ENCODE measurements around the gene SAPCD2.

Gene SAPCD2

GRCh38 chr9:137025517-137025966 lies 44.8 kb downstream of the SAPCD2 start:
- Mint-ChIP-seq H3K4me3 (no peak overlapping the region), H3K9me3 (no peaks in the 10 kb centered on the region), H3K27me3 (no peaks in the 10 kb centered on the region), H3K27ac (peak overlapping the region; percentile 45), H3K4me1 (peaks cover 28% of the 10 kb centered on the region), H3K36me3 (no peaks in the 10 kb centered on the region)
- ATAC-seq (ENCODE audit: low read depth) (peak; percentile 66), DNase-seq (ENCODE audit: low spot score in 2 of 2) (peak in 1 of 2 donors; percentile 69)

GRCh38 chr9:137023583-137023991 lies 46.8 kb downstream of the SAPCD2 start:
- DNase-seq (ENCODE audit: low spot score in 2 of 2) (no peak), ATAC-seq (ENCODE audit: low read depth) (no peak)
- Mint-ChIP-seq H3K9me3 (no peaks in the 10 kb centered on the region), H3K27me3 (no peaks in the 10 kb centered on the region), H3K4me1 (peaks cover 15% of the 10 kb centered on the region), H3K27ac (no peak overlapping the region), H3K36me3 (peaks cover 1% of the 10 kb centered on the region), H3K4me3 (no peak overlapping the region)

- Mint-ChIP-seq H3K4me3 (no peak overlapping the region), H3K27ac (no peak overlapping the region), H3K36me3 (peaks cover 1% of the 10 kb centered on the region), H3K4me1 (peaks cover 15% of the 10 kb centered on the region), H3K27me3 (no peaks in the 10 kb centered on the region), H3K9me3 (no peaks in the 10 kb centered on the region)
- no peak for DNase-seq (ENCODE audit: low spot score in 2 of 2)
- no peak for ATAC-seq (ENCODE audit: low read depth)
Observed at GRCh38 chr9:137023157-137023556, 47.2 kb downstream of the SAPCD2 start.

- Mint-ChIP-seq H3K27ac (no peak overlapping the region), H3K4me1 (peaks cover 15% of the 10 kb centered on the region)
Observed at GRCh38 chr9:137022662-137023008, 47.7 kb downstream of the SAPCD2 start.

GRCh38 chr9:137021979-137022661 lies 48.2 kb downstream of the SAPCD2 start:
- Mint-ChIP-seq H3K4me3 (no peak overlapping the region), H3K27ac (no peak overlapping the region)

More at GRCh38 chr9:137022662-137023008, 47.7 kb downstream of the SAPCD2 start:
- ATAC-seq (ENCODE audit: low read depth), result no peak
- no peak overlapping the region for H3K4me3 Mint-ChIP-seq
- no peaks in the 10 kb centered on the region for H3K27me3 Mint-ChIP-seq
- no peaks in the 10 kb centered on the region for H3K9me3 Mint-ChIP-seq
- no peak for DNase-seq (ENCODE audit: low spot score in 2 of 2)
- peaks cover 4% of the 10 kb centered on the region for H3K36me3 Mint-ChIP-seq

GRCh38 chr9:137021568-137021978 lies 48.8 kb downstream of the SAPCD2 start:
- Mint-ChIP-seq H3K4me3 (no peak overlapping the region), H3K27me3 (no peaks in the 10 kb centered on the region), H3K9me3 (no peaks in the 10 kb centered on the region), H3K27ac (no peak overlapping the region), H3K36me3 (peaks cover 4% of the 10 kb centered on the region), H3K4me1 (peaks cover 9% of the 10 kb centered on the region)
- no peak for ATAC-seq (ENCODE audit: low read depth)
- no peak for DNase-seq (ENCODE audit: low spot score in 2 of 2)

More at GRCh38 chr9:137021979-137022661, 48.2 kb downstream of the SAPCD2 start:
- DNase-seq (ENCODE audit: low spot score in 2 of 2), result no peak
- no peaks in the 10 kb centered on the region for H3K9me3 Mint-ChIP-seq
- ATAC-seq (ENCODE audit: low read depth), result peak; percentile 36
- H3K27me3 Mint-ChIP-seq, result no peaks in the 10 kb centered on the region
- H3K36me3 Mint-ChIP-seq, result peaks cover 4% of the 10 kb centered on the region
- peaks cover 12% of the 10 kb centered on the region for H3K4me1 Mint-ChIP-seq

GRCh38 chr9:137020771-137021567 lies 49.4 kb downstream of the SAPCD2 start:
- H3K4me3 Mint-ChIP-seq, result no peak overlapping the region
- peaks cover 6% of the 10 kb centered on the region for H3K4me1 Mint-ChIP-seq
- peaks cover 4% of the 10 kb centered on the region for H3K36me3 Mint-ChIP-seq
- H3K27me3 Mint-ChIP-seq, result no peaks in the 10 kb centered on the region
- H3K27ac Mint-ChIP-seq, result no peak overlapping the region
- DNase-seq (ENCODE audit: low spot score in 2 of 2), result no peak
- no peak for ATAC-seq (ENCODE audit: low read depth)
- no peaks in the 10 kb centered on the region for H3K9me3 Mint-ChIP-seq

- DNase-seq (ENCODE audit: low spot score in 2 of 2) (no peak), ATAC-seq (ENCODE audit: low read depth) (no peak)
- Mint-ChIP-seq H3K9me3 (no peaks in the 10 kb centered on the region), H3K36me3 (peaks cover 4% of the 10 kb centered on the region), H3K27me3 (no peaks in the 10 kb centered on the region), H3K27ac (no peak overlapping the region), H3K4me3 (no peak overlapping the region), H3K4me1 (peaks cover 4% of the 10 kb centered on the region)
Observed at GRCh38 chr9:137019891-137020683, 50.3 kb downstream of the SAPCD2 start.

- H3K27ac Mint-ChIP-seq, result no peak overlapping the region
- ATAC-seq (ENCODE audit: low read depth) (no peak), DNase-seq (ENCODE audit: low spot score in 2 of 2) (no peak)
- H3K9me3 Mint-ChIP-seq, result no peaks in the 10 kb centered on the region
- H3K27me3 Mint-ChIP-seq, result no peaks in the 10 kb centered on the region
- no peak overlapping the region for H3K4me3 Mint-ChIP-seq
- peaks cover 4% of the 10 kb centered on the region for H3K36me3 Mint-ChIP-seq
- H3K4me1 Mint-ChIP-seq, result peaks cover 4% of the 10 kb centered on the region
Observed at GRCh38 chr9:137018761-137019559, 51.4 kb downstream of the SAPCD2 start.

GRCh38 chr9:137017791-137018497 lies 52.4 kb downstream of the SAPCD2 start:
- ATAC-seq (ENCODE audit: low read depth), result no peak

GRCh38 chr9:137017071-137017470 lies 53.3 kb downstream of the SAPCD2 start:
- H3K36me3 Mint-ChIP-seq, result peaks cover 4% of the 10 kb centered on the region
- no peak for ATAC-seq (ENCODE audit: low read depth)

More at GRCh38 chr9:137017791-137018497, 52.4 kb downstream of the SAPCD2 start:
- H3K4me3 Mint-ChIP-seq, result no peak overlapping the region
- H3K9me3 Mint-ChIP-seq, result no peaks in the 10 kb centered on the region
- H3K27ac Mint-ChIP-seq, result no peak overlapping the region
- peaks cover 4% of the 10 kb centered on the region for H3K36me3 Mint-ChIP-seq
- no peak for DNase-seq (ENCODE audit: low spot score in 2 of 2)
- H3K4me1 Mint-ChIP-seq, result peaks cover 4% of the 10 kb centered on the region
- no peaks in the 10 kb centered on the region for H3K27me3 Mint-ChIP-seq

GRCh38 chr9:137016436-137016835 lies 53.9 kb downstream of the SAPCD2 start:
- no peak for ATAC-seq (ENCODE audit: low read depth)
- DNase-seq (ENCODE audit: low spot score in 2 of 2), result no peak
- no peak overlapping the region for H3K4me3 Mint-ChIP-seq
- H3K27ac Mint-ChIP-seq, result no peak overlapping the region
- no peaks in the 10 kb centered on the region for H3K9me3 Mint-ChIP-seq
- H3K36me3 Mint-ChIP-seq, result peaks cover 8% of the 10 kb centered on the region
- H3K4me1 Mint-ChIP-seq, result no peaks in the 10 kb centered on the region
- H3K27me3 Mint-ChIP-seq, result no peaks in the 10 kb centered on the region

More at GRCh38 chr9:137017071-137017470, 53.3 kb downstream of the SAPCD2 start:
- H3K9me3 Mint-ChIP-seq, result no peaks in the 10 kb centered on the region
- DNase-seq (ENCODE audit: low spot score in 2 of 2), result no peak
- H3K4me3 Mint-ChIP-seq, result no peak overlapping the region
- no peak overlapping the region for H3K27ac Mint-ChIP-seq
- H3K27me3 Mint-ChIP-seq, result no peaks in the 10 kb centered on the region
- peaks cover 3% of the 10 kb centered on the region for H3K4me1 Mint-ChIP-seq

- Mint-ChIP-seq H3K4me1 (no peaks in the 10 kb centered on the region), H3K27ac (no peak overlapping the region), H3K4me3 (no peak overlapping the region), H3K27me3 (no peaks in the 10 kb centered on the region), H3K36me3 (peaks cover 10% of the 10 kb centered on the region), H3K9me3 (no peaks in the 10 kb centered on the region)
- DNase-seq (ENCODE audit: low spot score in 2 of 2) (no peak), ATAC-seq (ENCODE audit: low read depth) (no peak)
Observed at GRCh38 chr9:137015976-137016375, 54.4 kb downstream of the SAPCD2 start.

Data from memory B cell (primary cell).